Measurements from ENCODE around the gene RHNO1.

RHNO1 gene

DNA sequence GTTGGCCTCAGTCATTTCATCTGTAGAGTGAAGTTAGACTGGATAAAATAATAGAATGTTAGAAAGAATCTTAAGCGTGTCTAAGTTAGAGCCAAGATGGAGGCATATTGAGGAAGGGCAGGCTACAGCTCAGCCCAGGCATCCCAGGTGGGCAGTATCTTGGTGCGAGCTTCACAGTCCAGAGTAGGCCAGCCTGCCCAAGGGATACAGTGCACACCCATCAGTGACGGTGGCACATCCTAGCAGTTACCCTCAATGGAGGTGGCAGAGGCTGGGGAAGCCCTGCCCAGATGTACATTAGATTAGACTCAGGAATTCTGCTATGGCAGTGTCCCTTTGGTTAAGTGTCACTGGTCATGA, 35.2 kb downstream of the RHNO1 start:
- no peak for DNase-seq

DNA sequence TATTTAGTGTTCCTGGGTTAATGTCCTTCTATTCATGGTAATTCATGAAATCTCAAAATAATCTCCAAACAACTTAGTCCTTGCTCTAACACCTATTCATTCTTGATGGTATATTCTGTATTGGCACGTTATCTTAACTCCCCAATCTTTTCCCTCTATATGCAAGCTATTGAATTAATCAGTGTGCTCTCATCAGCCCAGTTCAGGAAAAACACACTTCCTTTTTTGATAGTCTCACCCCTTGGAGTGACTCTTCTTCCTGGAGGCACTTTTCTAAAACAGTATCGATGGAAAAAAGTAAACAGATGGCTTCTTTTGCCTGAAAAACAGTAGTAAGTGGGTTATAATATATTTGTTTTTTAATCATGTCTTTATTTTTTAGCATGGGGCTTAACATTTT, 42.2 kb downstream of the RHNO1 start:
- no peak for DNase-seq

DNA sequence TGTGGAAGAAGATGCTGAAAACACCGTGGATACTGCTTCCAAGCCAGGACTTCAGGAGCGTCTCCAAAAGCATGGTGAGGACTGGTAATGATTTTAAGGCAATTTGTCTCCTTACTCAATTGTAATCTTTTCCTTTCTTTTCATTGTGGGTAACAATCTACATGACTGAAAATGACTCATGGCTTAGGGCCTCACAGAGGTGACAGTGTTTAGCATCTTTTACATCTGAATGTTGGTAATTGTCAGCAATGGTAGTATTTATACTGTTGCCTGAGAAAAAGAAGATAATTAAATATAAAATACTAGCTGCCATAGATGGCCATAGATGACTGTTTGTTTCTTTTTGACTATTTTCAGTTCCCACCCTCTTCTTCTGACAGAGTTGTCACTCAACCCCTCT, 45.3 kb downstream of the RHNO1 start:
- no peak for DNase-seq

DNA sequence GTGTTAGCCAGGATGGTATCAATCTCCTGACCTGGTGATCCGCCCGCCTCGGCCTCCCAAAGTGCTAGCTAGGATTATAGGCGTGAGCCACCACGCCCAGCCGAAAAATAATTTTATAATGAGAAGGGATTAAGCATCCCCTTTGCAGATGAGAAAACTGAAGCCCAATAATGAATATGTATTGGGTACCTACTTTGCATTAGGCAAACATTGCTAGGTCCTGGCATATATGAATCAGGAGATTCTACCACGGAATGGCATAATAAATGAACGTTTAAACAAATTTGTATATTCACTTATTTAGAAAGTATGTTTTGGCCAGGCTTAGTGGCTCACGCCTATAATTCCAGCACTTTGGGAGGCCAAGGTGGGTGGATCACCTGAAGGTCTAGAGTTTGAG, 46.0 kb downstream of the RHNO1 start:
- no peak for DNase-seq

DNA sequence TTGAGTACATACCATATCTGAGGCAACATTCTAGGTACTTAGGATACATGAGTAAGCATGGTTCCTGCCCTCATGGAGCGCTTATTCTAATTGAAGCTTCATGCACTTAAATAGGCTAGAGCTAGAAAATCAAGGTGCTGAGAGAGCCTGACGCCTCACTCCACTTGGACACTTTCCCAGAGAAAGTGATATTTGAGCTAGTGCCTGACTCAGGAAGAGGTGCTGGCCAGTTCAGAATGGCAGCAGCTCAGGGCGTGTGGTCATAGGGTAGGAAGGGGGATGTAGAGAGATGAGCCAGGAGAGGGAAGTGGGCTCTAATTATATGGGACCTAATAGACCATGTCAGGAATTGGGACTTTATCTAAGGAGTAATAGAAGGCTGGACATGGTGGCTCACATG, 47.0 kb downstream of the RHNO1 start:
- DNase-seq, result no peak

DNA sequence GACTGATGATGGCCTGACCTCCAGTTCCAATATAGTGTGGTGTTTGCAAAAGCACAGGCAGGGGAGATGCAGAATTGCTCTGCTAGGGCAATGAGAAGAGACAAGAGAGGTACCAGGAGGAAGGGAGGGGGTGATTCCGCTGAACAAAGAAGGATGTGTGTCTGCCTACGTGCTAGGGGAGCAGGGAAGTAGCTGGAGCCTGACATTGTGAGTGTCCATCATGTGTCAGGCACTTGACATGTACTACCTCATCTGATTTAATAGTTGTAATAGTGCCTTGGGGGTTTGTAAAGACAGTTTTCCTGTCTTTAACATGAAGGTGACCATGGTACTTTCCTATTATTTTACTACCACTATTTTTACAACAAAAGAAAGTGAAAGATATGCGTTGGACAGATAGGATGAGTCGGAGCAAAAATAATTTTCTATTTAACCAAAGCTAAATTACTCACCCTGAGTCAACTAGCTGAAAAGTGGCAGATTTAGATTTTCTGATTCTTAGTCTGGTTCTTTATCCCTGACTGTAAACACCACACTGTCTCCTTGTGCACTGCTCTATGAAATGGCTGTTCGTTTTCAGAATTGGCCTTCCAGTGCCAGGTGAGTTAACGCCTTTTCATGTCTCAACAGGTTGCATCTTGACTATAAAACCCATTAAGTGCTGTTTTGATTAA, 48.4 kb downstream of the RHNO1 start:
- DNase-seq, result no peak

DNA sequence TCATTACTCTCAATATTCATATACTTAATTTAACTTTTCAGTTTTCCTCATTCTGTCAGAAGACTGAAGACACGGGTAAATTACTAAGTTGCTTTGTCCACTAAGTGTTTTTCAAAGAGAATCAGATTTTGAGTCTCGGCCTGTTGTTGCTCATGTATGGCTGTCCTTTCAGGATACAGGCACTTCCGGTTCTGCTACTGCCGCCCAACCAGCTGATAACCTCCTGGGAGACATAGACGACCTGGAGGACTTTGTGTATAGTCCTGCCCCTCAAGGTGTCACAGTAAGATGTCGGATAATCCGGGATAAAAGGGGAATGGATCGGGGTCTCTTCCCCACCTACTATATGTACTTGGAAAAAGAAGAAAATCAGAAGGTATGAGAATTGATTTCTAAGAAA, 53.8 kb downstream of the RHNO1 start:
- no peak for DNase-seq

DNA sequence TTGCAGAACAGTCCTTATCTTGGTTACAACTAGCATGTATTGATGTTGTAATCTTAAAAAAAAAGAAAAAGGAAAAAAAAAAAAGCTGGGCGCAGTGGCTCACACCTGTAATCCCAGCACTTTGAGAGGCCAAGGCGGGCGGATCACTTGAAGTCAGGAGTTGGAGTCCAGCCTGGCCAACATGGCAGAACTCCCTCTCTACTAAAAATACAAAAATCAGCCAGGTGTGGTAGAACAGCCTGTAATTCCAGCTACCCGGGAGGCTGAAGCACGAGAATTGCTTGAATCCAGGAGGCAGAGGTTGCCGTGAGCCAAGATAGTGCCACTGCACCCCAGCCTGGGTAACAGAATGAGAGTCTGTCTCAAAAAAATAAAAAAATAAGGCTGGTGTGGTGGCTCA, 56.6 kb downstream of the RHNO1 start:
- DNase-seq, result no peak

DNA sequence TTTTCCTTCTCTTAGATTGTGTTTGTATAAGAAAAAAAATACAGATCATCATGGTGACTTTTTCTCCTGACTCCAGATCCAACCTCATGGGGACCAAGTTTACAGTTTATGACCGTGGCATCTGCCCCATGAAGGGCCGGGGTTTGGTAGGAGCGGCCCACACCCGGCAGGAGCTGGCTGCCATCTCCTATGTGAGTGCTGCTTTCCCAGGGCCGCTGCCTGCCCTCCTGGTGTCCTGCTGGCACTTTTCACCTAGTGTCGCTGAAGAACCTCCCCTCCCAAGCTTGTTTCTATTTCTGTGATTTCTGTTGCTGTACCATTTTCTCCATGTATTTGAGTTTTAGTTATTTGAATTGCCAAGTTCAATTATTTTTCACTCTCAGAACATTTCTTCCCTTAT, 57.3 kb downstream of the RHNO1 start:
- no peak for DNase-seq

DNA sequence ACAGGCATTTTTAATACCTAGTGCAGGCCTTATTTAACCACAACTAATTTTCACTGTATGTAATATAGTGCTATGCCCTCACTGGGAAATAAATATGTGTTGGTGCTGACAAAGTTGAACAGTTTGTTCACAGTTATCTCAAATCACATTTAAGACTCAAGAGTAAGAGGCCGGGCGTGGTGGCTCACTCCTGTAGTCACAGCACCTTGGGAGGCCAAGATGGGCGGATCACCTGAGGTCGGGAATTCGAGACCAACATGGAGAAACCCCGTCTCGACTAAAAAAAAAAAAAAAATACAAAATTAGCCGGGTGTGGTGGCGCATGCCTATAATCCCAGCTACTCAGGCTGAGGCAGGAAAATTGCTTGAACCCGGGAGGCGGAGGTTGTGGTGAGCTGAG, 59.3 kb downstream of the RHNO1 start:
- DNase-seq, result no peak

DNA sequence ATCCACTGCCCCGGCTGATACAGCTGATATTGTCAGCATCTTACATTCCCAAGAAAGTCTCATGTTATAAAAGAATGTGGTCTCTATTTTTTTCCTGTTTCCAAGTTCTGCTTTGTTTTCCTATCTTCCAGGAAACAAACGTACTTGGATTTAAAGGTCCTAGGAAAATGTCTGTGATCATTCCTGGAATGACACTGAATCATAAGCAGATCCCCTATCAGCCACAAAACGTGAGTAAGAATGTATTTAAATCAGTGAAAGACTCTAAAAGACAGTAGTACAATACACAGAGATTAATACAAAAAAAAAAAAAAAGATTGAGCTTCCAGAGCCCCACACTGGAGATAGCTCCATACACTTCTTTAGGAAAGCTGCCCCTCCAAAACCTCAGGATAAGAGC, 60.5 kb downstream of the RHNO1 start:
- no peak for DNase-seq
